ENCODE results near the gene PNLDC1.
"Not testable (repeated sequence)": the region's sequence is repeated elsewhere in the genome, so short reads cannot be mapped to it uniquely, and the experiment has no call there.

PNLDC1 gene

DNA sequence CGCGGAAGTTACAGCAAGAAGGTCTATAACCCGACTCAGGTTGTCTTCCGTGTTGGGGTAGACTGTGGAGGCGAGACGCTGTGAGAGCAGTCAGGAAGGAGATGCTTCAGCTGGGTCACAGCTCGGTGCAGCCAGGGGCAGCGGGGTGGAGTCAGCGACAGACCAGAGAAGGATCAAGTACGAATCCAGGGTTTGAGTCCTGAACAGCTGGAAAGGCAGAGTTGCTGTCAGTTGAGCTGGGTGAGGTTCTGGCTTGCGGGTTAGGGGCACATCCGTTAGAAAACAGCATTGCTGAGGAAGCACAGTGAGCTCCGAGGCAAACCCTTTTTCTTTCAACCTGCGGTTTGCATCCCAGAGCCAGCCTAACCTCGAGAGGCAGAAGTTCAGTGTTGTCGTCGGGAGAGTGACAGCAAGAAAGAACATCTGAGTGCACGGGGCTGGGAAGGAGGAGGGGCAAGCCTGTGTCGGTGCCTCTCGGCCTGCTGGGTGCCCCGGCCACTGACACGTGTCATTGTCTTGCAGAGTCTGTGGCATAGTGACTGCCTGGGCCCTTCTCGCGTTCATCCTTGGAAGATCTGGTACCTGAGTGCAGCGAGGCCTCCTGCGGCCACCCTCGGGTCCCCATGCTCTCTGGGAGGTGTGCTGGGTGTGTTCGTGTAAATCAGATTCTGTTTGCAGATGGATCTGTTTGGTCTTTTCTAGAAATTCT, 20.0 kb downstream of the PNLDC1 start:
- DNase-seq (ENCODE audit: low read depth): peak; percentile 10

DNA sequence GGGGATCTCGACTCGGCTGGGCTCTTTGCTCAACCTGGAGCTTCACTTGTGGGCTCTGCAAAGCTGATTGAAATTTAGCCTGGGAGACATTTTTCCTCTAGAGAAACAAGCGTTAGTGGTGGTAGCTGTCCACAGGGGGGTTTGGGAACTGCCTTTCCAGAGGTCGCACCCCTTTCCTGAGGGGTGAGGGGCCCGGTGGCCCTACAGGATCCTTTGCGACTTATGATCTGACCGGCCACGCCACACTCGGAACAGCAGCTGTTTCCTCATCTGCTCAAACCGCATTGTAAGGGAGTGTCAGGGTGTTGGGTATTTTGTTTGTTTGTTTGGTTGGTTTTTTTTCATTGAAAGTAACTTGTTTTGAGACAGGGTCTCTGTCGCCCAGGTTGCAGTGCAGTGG, 21.0 kb downstream of the PNLDC1 start:
- DNase-seq (ENCODE audit: low read depth): no peak

DNA sequence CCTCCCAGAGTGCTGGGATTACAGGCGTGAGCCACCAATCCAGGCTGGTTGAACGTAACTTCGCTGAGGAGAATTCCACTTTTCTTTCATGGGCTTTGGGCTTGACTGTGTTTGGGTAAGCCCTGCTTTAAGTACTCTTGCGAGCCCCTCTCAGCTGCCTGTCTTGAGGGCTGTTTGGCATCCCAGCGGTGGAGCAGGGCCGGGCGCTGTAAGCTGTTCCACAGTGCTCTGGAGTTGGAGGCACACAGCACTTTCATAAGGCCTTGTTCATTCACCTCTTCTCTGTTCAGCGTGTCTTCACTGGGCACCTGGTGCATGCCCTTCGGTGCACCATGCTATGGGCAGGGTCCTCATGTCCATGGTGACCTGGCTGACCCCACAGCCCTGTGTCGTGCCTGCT, 21.6 kb downstream of the PNLDC1 start:
- no peak for DNase-seq (ENCODE audit: low read depth)

DNA sequence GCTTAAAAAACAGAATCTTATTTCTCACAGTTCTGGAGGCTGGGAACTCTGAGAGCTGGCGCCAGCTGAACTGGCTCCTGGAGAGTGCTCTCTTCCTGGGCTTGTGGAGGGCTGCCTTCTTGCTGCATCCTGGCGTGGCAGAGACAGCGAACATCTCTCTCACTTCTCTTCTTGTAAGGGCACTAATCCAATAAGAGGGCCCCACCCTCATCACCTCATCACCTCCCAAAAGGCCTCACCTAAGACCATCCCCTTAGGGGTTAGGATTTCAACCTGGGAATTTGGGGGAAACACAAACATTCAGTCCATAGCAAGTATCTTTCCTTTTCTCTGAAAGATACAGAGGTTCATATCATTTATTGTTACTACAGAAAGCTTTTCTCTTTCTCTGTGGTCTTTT, 23.9 kb downstream of the PNLDC1 start:
- no peak for DNase-seq (ENCODE audit: low read depth)

DNA sequence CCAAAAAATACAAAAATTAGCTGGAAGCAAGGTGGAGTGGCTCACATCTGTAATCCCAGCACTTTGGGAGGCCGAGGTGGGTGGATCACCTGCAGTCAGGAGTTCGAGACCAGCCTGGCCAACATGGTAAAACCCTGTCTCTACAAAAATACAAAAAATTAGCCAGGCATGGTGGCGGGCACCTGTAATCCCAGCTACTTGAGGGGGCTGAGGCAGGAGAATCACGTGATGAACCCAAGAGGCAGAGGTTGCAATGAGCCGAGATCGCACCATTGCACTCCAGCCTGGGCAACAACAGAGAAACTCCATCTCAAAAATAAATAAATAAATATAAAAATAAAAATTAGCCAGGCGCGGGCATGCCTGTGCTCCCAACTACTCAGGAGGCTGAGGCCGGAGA, 24.6 kb downstream of the PNLDC1 start:
- DNase-seq (ENCODE audit: low read depth): not testable (repeated sequence)

DNA sequence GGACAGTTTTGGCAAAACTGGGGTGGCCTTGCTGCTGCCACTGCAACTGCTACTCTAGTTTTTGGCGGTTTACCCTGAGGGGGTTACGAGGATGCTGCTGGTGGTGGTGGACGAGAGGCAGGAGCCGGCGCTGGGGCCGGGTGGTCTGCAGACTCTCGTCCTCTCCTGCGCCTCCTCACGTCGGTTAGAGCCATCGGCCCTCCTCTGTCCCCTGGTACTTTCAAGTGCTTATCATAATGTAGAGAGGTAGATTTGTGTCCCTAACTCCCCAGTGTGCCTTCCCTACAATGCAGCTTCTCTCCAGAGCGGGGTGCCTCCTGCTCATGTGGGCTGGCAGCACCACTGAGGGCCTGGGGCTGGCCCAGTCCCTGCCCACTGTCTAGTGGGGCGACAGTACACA, 25.9 kb downstream of the PNLDC1 start:
- no peak for DNase-seq (ENCODE audit: low read depth)

DNA sequence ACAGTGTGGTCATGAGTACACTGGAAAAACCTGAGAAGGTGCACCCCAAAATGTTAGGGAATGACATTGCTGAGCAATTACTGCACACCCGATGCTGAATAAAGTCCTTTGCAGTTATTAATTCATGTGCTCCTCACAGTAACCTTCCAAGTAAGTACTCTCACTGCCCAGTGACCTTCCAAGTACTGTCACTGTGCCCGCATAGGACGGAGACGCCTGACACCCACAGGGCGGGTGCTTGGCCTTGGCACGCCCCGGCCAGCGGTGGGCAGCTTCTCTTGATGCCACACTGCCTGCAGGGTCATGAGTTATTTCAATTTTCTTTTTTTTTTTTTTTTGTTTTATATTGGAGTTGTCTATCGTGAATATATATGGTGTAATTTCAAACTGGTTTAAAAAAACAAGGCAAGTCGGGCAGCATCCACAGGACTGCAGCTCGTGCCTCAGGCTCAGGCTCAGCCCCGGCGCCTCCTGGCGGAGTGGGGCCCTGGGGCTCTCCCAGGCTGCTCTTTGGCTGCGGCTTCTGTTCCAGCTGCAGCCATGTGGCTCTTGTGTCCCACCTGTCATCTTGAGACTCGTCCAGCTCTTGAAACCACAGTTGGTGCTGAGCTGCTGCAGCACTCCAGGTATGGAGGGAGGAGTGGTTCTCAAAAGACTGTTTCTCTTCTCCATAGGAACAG, 27.0 kb downstream of the PNLDC1 start:
- no peak for DNase-seq (ENCODE audit: low read depth)

DNA sequence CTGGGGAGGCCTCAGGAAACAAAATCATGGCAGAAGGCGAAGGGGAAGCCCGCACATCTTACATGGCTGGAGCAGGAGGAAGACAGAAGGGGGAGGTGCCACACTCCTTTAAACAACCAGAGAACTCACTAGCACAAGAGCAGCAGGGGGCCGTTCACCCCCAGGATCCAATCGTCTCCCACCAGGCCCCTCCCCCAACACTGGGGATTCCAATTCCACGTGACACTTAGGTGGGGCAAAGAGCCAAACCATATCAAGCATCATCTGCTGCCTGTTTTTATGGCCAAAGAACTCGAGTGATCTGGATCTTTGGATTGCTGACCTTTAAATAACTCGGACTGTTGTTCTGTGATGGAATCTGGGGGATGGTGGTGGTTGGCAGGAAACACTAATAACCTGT, 28.0 kb downstream of the PNLDC1 start:
- DNase-seq (ENCODE audit: low read depth): no peak

DNA sequence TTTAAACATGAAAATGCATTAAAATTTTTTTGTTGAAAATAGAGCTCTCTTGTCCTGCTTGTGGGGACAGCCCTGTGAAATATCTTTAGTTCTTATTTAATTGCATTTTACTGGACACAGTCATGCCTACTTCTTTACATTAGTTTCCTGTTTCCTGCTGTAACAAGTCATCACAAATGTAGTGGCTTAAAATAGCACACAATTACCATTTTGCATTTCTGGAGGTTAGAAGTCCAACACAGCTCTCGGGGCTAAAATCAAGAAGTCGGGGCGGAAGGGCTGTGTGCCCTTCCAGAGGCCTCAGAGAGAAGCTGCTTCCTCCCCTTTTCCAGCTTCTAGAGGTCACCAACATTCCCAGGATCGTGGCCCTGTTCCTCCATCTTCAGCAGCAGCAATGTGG, 29.4 kb downstream of the PNLDC1 start:
- DNase-seq (ENCODE audit: low read depth): no peak

DNA sequence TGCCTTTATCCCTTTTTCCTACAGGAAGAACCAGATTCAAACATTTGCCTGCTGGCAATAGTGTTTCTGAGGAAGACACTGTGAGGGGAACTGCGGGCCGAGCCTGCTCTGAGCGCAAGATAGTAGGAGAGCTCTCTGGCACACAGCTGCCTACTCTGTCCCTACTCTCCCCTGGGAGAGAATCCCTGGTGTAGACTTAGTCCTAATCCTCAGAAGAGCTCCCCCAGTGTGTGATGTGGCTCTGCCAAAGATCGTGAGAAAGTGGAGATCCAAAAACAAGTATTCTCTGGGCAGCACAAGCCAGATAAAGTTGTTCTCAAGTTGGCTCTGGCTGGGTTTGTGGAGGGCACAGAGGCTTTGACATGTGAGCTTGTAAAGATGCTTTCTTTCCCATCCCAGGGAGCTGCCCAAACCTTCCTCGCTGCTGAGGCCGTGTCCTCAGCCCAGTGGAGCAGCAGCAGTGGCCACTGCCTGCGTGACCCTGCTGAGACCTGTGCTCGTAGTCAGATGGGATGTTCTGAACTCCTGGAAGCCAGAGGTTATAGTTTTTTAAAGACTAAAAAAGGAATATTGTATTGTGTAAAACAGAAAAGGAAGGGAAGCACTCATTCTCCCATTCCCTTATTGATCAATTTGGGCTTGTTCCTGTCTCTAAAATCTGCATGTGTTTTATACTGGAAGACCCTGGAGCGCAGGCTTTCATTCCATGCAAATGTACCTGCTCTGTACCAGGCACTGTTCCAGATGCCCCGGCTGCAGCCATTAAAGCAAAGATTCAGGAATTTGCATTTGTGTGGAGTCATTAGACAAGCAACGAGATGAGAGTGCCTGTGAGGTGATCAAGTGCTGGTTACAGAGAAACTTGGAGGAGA, 30.7 kb downstream of the PNLDC1 start:
- no peak for DNase-seq (ENCODE audit: low read depth)

DNA sequence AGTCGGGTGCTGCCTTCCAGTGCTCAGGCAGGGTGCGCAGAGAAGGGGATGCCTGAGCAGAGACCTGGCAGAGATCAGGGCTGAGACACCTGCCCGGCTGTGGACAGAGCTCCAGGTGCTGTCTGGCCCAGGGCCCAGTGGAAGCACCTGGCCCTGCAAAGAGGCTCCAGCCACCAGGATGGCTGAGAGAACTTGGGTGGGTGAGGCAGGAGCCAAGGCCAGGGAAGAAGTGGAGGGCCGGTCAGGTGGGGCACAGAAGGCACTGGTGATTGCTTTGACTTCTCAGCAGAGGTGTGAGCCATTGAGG, 31.2 kb downstream of the PNLDC1 start:
- no peak for DNase-seq (ENCODE audit: low read depth)

DNA sequence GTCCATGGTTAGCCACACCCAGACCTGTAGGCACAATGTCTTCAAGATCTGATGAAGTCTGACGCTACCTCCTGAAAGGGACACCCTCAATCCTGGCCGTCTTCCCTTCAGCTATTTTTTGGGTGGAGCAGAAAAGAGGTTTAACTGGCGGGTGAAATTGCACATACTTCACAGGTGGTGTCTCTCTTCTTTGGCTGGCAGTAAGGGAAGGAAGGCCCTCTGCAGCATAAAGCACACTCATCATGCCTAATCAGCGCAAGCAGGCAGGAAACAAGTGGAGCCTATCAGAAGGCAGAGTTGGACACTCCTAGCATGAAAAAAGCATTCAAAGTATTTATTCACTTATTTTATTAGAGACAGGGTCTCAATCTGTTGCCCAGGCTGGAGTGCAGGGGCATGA, 32.9 kb downstream of the PNLDC1 start:
- DNase-seq (ENCODE audit: low read depth): no peak

DNA sequence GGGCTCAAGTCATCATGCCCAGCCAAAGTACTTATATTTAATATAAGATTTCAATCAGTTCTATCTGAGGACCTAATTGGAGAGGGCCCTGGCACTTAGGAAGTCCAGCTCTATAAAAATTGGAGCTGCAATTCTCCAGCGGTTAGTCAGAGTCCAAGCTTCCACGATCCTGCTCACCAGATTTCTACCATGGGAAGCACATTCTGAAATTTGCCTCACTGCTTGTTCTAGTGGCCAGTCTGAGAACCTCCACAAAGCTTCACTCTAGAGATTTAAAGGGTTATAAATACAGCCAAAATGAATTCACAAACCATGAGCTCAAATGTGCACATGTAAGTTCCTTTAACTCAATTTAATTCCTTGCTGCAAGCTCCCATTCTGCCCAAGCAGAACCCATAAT, 33.5 kb downstream of the PNLDC1 start:
- DNase-seq (ENCODE audit: low read depth): no peak

DNA sequence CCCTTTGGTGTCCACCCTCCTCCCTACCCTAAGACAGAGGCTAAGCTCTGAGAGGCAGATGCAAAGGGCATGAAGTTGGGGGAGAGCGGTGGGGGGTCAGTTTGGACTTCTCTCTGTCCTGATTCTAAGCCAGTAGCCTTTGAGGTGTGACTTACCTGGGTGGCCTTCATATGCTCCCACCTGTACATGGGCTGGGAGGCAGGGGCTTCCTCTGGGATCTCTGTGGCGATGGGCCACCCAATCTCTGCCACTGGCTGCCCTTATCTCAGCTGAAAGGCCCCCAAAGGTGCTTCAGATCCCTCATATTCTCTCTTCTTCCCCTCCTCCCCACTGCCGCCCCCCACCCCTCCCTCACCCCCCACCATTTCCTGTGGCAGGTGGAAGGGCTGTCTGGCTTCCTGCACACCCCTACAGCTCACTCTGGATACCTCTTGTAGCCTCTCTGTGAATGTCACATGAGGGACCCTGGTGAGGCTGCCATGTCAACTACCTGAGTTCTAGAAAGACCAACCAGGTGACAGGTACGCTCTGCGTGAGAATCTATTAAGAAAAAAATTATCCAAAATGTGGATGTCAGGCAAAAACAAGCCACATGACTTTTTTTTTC, 34.0 kb downstream of the PNLDC1 start:
- no peak for DNase-seq (ENCODE audit: low read depth)

DNA sequence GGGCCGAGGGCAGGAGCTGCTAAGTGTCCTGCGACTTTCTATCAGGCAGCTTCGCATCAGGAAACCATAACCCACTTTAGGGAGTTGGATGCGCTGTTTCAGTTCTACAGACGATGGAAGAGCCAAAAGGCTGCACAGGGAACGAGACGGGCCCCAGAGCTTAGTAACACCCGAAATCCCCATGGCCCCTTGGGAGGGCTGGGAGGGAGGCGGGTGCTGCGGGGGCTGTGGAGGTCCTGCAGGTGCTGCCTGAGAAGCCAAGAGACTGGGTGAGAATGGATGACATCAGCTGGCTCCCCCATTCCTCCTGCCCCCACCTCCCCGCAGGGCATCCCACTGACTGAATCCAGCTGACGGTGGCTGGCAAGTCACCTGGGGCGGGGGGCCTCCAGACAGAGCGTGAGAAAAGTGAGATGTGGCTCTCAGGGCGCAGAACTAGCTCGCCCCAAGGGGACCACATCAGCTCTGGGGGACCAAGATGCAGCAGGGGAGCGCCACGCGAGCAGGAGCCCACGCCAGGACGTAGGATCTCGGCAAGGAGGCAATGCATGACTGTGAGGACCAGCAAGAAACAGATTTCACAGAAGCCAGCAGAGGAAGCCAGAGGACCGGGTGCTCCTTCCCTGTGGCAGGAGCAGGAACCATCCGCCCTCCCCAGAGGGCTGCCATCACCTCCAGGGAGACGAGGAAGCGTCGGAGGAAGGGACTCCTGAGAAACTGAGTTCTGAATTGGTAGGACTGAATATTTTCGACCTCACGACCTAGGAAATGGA, 36.8 kb downstream of the PNLDC1 start:
- DNase-seq (ENCODE audit: low read depth): no peak

DNA sequence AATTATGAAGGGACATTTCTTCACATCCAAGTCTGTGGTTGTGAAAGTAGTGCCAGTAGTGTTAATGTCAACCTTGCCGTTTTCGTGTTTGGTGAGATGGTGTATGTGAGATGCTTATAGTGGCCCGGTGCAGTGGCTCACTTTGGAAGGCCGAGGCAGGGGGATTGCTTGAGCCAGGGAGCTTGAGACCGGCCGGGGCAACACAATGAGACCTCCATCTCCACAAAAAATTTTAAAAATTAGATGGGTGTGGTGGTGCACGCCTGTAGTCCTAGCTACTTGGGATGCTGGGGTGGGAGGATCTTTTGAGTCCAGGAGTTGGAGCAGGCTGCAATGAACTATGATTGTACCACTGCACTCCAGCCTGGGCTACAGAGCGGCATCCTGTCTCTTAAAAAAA, 37.4 kb downstream of the PNLDC1 start:
- no peak for DNase-seq (ENCODE audit: low read depth)

DNA sequence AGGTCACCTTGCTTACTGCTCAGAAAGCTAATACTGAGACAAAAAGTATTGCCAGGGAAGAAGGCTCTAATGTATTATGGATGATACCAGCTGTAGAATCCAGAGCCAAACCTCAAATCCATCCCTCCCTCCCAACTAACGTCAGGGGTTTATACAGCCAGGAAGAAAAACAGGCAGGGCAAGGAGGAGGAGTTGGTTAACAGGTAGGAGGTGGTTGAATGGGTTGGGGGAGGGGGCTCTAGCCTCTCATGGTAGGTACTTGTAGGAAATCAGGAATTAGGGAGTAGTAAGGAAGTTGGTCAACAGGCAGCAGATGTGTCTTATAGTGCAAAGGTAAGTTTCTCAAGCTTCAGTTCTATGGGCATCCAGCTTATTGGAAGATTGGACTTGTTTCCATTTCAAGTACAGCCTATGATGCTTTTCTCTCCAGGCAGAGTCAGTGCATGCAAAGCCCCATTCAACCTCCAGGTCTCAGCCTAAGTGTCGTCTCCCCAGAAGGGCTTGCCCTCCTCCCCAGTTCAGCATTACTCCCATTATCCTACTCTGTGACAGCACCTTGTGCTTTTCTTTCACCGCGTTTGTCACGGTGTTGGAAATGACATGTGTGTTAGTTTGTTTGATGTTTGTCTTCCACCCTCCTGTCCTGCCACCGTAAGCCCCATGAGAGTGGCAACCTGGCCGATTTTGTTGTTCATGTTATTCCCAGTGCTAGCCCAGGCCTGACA, 38.1 kb downstream of the PNLDC1 start:
- no peak for DNase-seq (ENCODE audit: low read depth)

DNA sequence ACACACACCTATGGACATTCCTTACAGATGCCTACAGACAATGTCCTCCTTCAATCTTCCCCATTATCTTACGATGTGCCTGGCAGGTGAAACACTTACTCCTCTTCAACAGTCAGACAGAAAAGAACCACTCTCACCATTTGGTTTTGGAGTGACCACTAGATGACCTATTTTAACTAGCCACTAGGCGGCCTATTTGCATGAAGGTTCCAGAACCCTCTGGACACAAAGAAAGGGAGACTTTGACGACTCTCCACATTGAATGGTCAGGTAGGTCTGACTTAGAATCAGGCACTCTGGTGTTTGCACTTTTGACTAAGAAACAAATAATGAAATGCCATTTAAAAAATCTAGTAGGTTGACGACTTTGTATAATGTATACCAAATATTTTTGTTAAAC, 42.0 kb downstream of the PNLDC1 start:
- DNase-seq (ENCODE audit: low read depth): no peak

DNA sequence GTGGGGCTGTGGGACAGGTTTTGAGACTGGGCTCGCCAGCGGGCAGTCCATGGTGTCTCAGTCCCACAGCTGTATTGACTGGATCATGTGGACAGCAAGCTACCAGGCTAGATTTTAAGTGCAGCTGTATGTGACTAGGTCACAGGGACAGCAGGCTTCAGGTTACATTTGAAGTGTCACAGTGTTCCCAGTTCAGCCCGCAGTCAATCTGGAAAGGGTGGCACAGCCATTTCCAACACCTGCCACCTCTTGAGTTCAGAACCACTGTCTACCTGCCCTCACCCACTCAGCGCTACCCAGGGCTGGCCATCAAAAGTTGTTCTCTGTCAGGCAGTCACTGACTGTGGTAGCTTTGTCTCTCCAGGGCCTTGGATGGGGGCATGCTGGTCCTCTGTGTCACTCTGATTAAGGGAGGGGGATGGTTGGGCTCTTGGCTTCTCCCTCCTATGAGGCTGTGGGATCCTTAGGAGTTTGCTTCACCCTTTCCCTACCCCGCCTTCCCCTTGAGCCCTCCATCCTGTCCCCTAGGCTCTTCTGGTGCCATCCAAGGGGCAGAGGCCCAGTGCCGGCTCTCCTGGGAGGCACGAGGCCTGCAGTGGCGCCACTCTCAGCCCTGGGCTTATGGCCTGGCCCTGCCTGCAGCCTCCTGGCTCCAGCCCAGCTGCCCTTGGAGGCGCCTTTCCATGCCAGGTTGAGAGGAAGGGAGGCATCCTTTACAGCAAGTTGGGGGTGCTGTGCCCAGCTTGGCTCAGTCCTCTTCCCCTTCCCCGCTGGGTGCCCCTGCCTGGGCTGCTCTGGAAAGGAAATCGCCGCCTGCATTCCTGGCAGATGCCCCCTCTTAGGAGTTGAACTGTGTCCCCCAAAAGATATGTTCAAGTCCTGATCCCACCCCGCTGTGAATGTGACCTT, 44.9 kb downstream of the PNLDC1 start:
- no peak for DNase-seq (ENCODE audit: low read depth)

DNA sequence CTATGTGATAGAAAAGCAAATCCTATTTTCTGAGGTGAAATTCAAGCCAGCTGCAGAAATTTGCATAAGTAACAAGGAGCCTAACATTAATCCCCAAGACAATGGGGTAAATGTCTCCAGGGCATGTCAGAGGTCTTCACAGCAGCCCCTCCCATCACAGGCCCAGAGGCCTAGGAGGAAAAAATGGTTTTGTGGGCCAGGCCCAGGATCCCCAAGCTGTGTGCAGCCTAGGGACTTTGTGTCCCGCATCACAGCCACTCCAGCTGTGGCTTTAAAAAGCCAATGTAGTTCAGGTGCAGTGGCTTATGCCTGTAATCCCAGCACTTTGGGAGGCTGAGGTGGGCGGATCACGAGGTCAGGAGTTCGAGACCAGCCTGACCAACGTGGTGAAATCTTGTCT, 48.5 kb downstream of the PNLDC1 start:
- DNase-seq (ENCODE audit: low read depth): not testable (repeated sequence)

All from activated T-cell treated with anti-CD3 and anti-CD28 coated beads for 48 hours (primary cell).